ENCODE measurements around the gene PTPN23.
"Not testable (repeated sequence)": the region's sequence is repeated elsewhere in the genome, so short reads cannot be mapped to it uniquely, and the experiment has no call there.

Gene PTPN23

DNA sequence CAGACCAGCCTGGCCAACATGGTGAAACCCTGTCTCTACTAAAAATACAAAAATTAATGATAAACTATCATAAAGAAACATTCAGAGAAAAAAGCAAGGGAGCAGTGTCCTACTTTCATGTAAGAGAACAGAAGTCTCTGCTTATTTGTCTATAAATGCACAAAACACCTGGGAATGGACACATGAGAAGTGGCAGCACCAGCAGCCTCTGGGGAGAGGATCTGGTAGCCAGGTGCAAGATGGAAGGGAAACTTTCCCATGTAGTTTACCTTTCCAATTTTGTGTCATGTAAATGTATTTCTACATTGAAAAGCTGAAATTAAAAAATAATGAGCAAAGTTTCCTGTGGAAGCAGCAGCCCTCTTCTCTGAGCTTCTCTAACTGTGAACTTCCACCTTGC, 76.2 kb downstream of the PTPN23 start:
- DNase-seq = no peak

DNA sequence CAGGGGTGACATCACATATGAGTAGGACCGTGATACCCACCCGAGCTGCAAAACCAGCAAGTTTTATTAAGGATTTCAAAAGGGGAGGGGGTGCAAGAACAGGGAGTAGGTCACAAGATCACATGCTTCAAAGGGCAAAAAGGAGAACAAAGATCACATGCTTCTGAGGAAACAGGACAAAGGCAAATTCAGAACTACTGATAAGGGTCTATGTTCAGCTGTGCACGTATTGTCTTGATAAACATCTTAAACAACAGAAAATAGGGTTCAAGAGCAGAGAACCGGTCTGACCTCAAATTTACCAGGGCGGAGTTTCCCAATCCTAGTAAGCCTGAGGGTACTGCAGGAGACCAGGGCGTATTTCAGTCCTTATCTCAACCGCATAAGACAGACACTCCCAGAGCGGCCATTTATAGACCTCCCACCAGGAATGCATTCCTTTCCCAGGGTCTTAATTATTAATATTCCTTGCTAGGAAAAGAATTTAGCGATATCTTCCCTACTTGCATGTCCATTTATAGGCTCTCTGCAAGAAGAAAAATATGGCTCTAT, 78.8 kb downstream of the PTPN23 start:
- not testable (repeated sequence) for DNase-seq
